HG03571 (cell line): ENCODE results near the gene INPP5B.
A peak's percentile ranks its signal among the peaks of the same experiment; 100 is the strongest.

ENCODE experiments used
- ATAC-seq: cut with Tn5 transposase; IDR thresholded peaks from one replicate; pipeline ENCODE4 v1.9.1; 2021; ENCODE audit not compliant: unreplicated experiment

INPP5B gene

DNA sequence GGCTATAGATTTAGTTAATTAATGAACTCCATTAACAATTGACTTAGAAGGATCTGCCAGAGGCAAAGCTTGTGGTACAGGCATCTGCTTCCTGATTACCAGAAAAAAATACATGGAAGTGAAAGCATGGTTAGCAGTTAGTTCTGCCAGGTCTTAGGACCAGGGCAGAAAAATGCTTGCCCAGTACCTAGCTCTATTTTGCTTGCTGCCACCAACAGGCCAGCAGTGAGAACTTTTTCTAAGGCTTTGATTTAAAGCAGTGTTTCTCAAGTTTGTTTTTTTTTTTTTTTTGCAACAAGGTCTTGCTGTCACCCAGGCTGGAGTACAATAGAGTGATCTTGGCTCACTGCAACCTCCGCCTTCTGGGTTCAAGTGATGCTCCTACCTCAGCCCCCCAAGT, 71.0 kb downstream of the INPP5B start:
- no peak for ATAC-seq

DNA sequence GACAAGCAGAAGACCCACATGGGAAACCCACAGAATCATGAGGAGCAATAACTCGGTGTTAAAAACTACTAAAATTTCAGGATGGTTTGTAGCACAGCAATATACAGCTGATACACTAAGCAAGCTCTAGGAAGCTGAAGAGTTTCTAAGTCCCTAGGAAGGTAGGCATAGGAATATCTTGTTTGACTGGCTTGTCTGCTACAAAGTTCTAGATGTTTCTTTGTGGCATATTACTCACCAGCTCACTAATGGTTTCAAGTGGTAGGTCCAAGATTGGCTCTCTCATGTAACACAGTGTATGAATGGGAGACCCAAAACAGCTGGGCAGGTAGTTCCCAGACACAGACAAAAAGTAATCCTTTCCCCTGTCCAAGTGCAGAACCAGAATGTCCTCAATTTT, 74.2 kb downstream of the INPP5B start:
- no peak for ATAC-seq

DNA sequence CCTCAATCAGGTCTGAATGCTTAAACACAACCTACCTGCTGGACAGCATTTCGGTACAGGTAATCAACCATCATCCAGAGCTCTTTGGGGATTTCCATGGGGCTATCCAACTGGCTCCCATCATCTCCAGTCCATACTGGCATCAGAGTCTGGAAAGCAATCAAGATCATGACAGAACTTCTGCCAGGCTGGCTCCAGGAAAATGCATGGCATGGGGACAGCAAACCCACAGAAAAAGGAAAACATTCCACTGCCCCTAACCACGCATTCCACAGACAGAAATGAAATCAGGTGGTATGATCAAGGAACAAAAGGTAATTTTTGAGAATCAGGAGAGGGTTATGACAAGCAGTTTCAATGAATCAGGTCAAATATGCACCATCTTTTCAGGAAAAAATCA, 78.4 kb downstream of the INPP5B start:
- ATAC-seq: no peak

DNA sequence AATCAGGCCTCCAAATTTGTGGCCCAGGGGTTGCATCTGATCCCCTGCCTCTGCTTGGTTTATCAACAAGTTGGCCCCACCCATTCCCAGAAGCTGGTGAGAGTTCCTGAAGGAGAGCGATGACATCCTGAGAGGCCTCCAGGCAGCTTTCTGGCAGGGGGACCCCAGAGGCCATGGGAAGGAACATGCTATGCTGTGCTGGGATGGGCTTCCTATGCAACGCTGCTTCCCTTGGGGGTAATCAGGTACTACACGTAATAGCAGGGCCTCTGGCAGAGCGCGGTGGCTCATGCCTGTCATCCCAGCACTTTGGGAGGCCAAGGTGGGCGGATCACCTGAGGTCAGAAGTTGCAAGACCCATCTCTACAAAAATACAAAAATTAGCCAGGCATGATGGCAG, 79.1 kb downstream of the INPP5B start:
- ATAC-seq: no peak

DNA sequence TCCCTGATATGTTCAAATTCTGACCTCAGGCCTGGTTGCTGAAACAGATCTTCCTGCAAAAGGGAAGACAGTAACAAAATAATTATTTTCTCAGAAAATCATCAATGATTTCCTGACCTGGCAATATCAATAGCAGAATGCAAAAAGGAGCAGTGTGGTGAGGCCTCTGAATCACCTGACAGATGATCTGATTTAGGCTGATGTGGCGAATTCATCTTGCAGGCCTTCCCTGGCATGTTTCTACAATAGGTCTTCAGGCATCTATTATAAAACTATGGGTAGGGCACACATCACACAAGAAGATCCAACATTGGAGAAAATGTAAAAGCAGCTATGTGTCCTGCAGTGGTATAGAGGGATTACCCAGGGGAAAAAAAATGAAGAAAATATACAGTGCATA, 80.4 kb downstream of the INPP5B start:
- ATAC-seq: no peak

DNA sequence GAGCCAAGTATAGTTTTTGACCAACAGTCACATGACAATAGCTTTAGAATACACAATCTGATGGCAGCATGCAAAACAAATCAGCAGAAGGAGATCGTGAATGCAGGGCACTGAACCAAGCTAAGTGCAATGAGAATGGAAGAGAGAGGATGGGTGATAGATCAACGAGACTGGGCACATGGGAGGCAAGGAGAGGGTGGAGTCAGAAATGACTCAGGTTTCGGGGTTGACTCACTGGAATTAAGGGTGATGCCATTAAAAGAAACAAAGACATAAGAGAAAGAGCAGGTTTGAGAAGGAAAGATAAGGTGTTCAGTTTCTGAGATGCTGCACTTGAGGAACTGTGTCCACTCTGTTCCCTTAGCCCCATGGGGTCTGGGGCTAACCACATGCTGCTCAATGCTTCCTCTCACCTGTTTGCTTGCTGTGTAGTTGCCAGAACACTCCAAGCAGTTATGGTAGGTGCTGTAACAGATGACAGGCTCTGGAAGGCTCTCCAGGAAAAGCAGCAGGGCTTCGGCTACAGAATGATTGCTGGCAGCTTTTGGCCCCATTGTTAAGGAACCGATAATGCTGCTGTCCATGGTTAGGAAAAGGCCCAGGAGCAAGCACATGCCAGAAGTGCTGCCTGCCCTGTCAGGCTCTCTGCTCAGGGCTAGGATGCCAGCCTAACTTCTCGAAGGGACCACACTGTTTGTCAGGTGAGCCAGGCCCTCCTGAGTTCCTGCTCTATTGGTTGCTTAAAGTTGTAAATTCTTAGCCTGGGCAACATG, 81.3 kb downstream of the INPP5B start:
- no peak for ATAC-seq

DNA sequence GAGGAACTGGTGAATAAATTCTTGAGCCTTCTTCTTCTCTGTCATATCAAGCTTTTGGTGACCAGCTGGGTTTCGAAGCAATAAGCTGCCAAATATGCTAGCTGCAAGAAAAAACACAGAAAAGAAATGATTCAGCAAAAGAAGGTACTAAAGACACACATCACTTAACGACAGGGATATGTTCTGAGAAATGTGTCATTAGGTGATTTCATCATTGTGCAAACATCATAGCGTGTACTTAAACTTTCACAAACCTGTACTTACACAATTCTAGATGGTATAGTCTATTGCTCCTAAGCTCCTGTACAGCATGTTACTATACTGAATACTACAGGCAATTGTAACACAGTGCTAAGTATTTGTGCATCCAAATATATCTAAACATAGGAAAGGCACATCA, 84.5 kb downstream of the INPP5B start:
- no peak for ATAC-seq

DNA sequence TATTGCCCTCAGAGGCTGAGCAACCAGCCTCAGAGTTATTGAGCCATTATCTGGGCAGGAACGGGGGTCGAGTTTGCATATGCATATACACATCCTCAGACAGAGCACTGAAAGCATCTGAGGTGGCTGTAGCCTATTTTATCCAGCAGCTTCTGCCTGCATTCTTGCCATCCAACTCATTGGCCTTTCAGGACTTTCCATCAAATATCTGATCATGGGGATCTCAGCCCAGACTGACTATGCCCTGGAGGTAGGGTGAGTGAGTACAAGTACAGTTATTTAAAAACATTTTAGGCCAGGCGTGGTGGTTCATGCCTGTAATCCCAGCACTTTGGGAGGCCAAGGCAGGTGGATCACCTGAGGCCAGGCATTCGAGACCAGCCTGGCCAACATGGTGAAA, 85.7 kb downstream of the INPP5B start:
- ATAC-seq: no peak

DNA sequence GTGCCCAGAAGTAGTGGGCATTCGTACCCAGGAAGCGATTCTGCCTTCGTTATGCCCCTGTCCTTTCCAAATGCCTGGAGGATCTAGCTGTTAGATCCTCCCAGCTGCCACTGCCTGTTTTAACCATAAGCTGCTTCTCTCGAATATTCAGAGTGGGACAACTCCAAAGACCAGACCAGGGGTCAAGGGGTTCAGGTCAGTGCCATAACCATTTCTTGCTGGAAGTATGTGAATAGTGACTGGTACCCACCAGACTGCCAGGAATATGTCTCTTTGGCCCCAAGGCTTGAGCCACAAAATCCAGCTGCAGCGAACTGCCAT, 86.5 kb downstream of the INPP5B start:
- no peak for ATAC-seq

DNA sequence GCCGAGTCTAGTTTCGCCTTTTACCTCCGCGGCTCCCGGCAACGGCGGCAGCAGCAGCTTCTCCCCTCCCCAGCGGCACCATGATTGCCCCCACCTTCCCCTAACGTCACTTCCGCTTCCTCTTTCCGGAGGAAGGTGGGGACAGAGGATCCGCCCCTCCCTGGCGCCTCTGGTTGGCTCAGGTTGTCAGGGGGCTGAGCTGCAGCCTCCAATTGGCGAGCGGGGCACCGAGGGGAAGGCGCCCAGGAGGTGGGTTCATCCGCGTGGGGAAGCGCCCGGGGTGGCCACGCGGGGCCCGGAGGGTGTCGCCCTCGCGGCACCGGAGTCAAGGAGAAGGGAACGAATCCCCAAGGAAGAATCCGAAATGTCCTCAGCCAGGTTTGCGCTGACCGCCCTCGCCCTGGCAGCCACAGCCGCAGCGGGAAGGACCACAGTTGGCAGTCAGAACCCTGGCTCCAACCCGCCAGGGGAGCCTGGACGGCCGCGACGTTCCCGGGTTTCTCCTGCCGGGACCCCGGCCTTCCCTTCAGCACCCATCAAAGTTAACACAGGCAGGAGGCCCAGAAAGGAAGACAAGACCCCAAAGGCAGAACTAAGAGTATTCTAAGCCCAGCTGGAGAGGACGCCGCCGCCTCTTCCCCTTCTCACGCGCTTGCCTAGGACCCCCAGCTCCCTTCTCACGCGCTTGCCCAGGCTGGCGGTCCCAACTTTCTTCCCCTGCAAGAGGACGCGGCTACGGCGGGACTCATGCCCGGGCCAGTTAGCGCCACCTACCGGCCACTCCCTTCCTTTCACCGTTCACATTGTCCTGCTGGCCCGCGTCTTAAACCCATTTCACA, 87.1 kb downstream of the INPP5B start, which contains the start of gene MTF1:
Gene MTF1 (minus strand): TSS at position 86 of the 839 bp plus-strand sequence. CDS start 1,934 bp downstream, outside the sequence.
- peak; percentile 93 for ATAC-seq

DNA sequence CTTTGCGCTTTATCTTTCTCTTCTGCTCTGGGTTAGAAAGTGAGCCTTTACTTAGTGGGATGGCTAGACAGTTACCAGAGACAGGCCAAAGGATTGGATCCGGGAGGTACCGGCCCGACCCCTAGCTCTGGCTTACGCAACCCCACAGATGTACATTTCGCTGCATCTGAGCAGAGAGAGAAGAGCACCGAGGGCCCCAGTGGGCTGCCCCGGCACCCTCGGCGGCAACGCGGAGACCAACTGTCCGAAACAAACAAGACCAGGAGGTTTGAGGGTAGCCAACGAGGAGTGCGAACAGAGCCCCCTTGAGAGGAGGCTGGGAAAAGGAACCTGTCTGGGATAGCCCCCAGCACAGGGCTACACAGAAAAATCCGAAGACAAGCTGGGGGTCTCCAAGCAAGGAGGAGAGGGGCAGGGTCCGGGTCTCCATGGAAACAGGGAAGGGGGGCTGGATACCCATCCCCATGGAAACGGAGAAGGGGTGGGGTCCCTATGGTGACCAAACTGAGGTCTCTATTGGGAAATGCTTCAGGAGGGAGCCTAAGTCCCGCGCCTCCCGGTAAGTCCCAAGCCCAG, 87.8 kb downstream of the INPP5B start:
- ATAC-seq: peak; percentile 8

DNA sequence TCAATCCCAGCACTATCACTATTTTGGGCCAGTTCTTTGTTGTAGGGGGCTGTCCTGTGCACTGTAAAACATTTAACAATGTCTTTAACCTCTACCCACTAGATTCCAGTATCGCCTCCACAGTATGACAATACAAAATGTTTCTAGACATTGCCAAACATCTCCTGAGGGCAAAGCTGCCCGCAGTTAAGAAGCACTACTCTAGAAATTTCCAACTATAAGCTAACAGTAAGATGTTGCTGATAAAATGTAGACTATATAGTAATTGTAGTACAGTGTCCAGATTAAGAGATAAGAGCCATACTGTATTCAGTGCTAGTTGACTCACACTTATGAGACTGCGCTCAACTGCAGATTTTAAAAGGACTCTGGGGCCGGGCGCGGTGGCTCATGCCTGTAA, 92.4 kb downstream of the INPP5B start:
- no peak for ATAC-seq

DNA sequence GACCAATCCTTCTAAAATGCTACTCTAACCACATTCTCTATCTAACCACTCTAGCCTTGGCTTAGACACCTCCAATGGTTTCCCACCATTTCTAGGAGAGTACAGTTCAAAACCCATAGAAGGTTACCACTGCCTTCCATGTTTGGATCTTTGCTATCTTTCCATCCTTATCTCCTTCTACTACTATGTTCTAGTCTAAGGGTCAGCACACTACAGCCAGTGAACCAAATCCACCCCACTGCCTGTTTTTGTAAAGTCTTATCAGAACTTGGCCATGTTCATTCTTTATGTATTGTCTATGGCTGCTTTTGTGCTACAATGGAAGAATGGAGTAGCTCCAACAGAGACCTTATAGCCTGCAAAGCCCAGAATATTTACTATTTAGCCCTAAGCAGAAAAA, 93.7 kb downstream of the INPP5B start:
- no peak for ATAC-seq

DNA sequence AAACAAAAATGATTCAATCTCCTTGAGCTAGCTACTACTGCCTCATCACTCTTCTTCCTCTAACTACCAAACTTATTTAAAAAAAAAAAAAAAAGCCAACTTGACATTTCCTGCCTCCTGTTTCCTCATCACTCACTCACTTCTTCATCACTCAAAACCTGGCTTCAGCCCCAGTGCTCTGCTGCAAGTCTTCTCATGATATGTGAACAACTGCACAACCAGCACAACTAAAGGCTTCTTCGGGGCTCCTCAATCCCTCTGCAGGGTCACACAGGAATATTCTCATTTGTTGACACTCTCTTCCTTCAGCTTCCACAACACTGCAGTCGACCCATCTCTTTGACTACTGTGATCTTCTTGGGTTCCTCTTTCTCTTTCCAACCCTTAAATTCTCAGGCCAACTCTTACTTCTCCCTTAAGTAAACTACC, 95.1 kb downstream of the INPP5B start:
- ATAC-seq: no peak

DNA sequence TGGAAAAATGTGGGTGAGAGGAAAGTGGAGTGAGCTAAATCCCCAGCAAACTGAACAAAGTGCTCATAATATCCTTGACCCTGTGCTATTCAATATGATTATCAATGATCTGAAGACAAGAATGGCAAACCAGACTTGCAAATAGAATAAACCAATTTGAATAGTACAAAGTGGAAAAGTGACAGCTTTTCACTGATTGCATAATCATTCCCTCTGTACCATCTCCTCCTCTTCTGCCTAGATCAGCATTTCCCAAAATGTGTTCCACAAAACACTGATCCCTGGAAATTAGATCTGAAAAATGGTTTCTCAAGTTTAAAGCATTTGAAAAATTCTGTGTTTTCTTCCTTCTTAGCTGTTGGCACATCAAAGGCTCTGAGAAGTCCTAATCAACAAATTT, 95.6 kb downstream of the INPP5B start:
- no peak for ATAC-seq

DNA sequence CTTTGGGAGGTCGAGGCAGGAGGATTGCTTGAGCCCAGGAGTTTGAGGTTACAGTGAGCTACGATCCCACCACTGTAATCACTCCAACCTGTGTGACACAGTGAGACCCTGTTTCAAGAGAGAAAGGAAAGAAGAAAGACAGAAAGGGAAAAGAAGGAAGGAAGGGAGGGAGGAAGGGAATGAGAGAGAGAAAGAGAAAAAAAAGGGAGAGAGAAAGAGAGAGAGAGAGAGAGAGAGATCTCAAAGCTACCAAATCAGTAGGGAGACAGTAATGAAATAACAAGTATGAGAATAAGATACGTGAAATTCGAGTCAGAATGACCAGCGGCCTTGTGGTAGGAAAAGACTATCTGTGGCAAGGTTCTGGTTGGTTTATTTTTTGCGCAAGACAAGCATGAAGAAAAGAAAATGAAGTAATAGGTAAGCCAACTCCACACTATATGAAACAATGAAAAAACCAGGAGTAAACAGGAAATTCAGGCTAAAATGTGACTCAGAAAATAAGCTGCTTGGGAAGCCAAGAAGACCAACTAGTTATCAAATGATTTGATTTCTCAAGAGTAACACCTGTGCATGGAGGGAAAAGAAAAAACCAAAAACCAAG, 96.4 kb downstream of the INPP5B start:
- no peak for ATAC-seq

DNA sequence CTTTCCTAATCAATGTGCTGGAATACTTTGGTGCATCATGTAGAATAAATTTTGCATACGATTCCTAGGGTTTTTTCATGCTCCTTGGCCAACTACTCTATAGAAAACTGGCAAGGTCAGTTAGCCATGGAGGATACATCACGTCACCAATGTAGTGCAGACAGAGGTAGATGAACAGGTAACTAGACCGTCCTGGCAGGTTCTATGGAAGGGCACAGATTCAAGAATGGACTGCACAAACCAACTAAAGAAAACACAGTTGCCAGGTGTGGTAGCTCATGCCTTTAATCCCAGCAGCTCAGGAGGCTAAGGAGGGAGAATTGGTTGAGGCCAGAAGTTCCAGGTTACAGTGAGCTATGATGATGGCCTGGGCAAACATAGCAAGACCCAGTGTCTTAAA, 97.4 kb downstream of the INPP5B start:
- ATAC-seq: no peak

DNA sequence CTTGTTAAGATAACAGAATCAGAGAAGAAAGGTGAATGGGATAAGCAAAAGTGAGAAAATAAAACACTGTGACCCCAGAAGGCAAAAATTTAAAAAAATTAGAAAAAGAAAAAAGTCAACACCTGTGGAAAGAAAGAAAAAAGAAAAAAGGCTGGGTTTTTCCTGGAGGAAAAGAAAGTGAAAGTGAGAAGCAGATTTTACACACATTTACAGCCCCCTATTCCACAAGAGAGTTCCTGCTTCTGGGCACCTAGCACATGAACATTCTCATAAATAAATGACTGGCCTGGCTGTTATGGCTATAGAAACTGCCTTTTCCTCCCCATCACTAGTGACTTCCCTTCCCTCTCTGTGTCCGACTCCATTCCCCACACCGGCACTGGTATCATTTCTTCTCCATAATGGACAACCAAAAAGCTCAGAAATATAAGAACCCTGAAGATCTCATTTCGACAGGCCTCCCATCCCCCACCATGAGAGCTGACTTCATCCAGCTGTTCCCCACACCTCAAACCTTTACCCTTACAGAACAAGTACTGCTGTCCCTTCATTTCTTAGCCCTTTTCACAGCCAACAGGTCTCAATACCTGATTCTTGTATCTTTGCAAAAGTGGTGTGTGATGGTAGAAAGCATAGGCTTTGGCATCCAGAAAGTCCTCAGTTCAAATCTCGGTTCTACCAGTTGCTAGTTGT, 100.1 kb downstream of the INPP5B start:
- no peak for ATAC-seq

DNA sequence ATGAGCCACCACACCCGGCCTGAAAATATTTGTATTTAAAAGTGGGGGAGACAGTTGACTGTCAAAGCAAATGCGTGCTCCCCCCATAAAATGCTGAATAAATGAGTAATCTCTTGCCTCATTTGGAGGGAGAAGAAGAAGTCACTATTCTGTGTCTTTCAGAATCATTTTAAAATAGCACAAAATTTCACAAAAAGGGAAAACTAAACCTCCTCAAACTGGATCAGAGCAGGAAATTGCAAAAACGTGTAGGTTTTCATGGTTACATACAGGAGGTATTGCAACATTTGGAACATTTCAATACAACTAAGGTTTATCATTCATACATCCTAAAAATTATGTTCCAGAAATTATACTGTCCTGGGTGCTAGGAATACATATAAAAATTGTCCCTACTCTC, 101.1 kb downstream of the INPP5B start:
- ATAC-seq: no peak

DNA sequence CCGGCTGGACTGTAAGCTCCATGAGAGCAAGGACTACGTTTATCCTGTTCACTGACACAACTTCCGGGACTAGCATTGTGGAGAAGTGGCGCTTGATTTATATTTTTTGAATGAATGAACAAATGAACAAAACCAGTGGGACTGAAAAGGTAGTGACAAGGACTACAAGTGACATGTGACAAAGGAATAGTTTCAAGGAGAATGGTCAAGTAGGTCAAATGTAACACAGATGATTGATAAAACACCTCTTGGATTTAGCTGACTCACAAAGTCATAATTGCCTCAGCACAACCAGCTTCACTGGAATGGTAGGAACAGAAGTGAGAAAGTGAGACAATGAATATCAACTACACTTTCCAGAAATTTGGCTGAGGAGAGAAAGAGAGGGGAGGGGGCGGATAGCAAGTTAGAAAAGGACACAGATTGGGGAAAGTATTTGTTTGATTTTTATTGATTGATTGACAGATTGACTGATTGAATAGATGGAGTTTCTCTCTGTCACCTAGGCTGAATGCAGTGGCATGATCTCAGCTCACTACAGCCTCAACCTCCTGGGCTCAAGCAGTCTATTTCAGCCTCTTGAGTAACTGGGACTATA, 101.7 kb downstream of the INPP5B start:
- no peak for ATAC-seq

DNA sequence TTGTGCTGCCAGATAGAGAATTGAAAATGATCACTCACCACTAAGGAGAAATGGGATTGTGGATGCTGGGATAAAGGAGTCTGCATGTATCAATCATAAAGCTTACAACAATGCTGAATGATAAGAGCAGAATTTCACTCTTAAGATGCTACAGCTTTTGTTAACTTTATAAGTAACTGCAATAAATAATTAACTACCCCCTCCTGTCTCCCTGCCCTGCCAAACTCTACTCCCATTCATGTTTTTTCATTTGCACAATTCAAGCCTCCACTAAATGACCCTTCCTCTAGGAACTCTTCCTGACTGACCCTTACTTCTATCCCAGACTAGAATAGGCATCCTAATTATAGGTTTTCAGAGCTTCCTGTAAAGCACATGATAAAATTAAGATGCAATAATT, 102.3 kb downstream of the INPP5B start:
- no peak for ATAC-seq
